AG20443 (cell line): ENCODE results near the gene DIP2A.

Source experiments
- DNase-seq: peaks from one replicate; pipeline ENCODE4 v3.0.0; 2012; ENCODE audit warnings: low spot score, mixed read lengths

DIP2A gene

GRCh38 chr21:46480466-46480865 is 21.8 kb downstream of the DIP2A start:
- DNase-seq, result no peak

DNA sequence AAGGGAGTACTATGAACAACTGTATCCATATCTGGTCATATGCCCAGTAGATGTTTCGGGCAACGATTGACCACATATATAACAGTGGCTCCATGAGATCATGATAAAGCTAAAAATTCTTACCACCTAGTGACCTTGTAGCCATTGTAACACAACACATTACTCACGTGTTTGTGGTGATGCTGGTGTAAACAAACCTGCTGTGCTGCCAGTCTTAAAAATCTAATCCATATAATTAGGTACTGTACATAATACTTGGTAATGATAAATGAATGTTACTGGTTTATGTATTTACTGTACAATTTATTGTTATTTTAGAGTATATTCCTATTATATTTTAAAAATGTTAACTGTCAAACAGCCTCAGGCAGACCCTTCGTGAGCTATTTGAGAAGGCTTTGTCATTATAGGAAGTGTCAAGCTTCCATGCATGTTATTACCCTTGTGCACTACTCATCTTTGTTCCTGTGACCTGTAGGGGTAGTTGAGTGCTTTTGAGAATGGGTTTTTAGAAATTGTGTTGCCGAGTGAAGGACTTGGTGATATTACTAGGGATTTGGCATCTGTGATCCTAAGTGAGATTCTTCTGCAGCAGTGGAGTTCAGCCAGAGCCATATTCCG is 23.6 kb downstream of the DIP2A start:
- DNase-seq, result no peak

- DNase-seq, result no peak
Measured at GRCh38 chr21:46482846-46483231, 24.1 kb downstream of the DIP2A start.

- peak; percentile 22 for DNase-seq
Measured at GRCh38 chr21:46483300-46484295, 24.9 kb downstream of the DIP2A start.

GRCh38 chr21:46486481-46487126 is 27.9 kb downstream of the DIP2A start:
- no peak for DNase-seq

- no peak for DNase-seq
Measured at GRCh38 chr21:46489162-46489663, 30.5 kb downstream of the DIP2A start.

GRCh38 chr21:46489800-46490199 is 31.1 kb downstream of the DIP2A start:
- no peak for DNase-seq

GRCh38 chr21:46491553-46491952 is 32.9 kb downstream of the DIP2A start:
- DNase-seq, result no peak

- no peak for DNase-seq
Measured at GRCh38 chr21:46492851-46493250, 34.2 kb downstream of the DIP2A start.

DNA sequence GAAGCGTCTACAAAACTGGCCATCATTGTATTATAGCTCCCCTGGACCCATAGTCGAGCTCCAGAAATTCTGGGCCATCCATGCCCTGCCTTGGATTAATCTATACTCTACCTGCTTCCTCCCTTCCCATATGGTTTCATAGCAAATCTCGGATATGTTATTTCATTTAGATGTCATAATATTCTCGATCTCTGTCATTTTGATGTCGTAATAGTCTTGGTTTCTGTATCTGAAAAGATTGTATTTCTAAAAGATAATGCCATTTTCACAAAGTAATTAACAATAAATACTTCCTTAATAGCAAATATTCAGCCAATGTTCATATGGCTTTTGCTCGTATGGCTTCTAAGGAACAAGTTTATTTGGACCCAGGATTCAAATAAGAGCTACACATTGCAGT is 35.1 kb downstream of the DIP2A start:
- no peak for DNase-seq

GRCh38 chr21:46498335-46499050 is 39.8 kb downstream of the DIP2A start:
- no peak for DNase-seq

DNA sequence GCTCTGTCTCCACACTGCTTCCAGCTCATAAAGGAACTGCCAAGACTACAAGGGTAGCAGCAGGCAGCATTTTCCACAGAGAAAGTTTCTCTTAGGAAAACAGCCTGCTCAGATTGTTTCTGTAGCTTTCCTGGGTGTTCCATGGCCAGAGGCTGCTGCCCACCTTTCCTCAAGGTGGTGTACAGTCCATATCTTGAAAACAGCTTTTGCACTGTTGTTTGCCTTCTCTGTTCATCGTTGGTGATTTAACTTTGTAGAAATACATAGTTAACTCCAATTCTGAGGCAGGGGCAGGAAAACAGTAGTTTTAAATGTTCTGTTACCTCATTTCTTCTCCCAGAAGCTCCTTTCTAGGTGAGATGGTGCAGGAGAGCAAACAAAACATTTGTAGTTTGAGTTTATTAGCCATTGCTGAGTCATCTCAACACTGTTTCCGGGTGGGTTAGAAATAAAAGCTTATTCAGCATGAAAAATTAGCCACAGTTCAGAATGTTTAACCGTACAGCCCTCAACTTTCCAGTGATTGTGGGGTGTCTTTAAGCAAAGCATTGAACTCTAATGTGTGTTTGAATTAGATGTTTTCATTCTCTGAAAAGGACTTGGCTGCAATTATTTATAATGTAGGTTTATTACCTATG is 41.7 kb downstream of the DIP2A start:
- peak; percentile 25 for DNase-seq

GRCh38 chr21:46503922-46504550 is 45.3 kb downstream of the DIP2A start:
- no peak for DNase-seq

GRCh38 chr21:46504666-46505065 is 46.0 kb downstream of the DIP2A start:
- DNase-seq, result no peak

DNA sequence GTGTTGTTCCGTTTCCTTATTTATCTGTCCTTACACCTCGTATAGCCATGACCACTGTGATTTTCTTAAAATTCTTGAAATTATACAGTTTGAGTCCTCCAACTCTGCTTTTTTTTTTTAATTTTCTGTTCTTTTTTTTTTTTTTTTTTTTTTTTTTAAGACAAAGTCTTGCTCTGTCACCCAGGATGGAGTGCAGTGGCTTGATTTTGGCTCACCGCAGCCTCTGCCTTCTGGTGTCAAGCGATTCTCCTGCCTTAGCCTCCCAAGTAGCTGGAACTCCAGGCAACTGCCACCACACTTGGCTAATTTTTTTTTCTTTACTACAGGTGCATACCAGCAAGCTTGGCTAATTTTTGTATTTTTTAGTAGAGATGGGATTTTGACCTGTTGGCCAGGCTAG is 48.9 kb downstream of the DIP2A start:
- no peak for DNase-seq

GRCh38 chr21:46509741-46510502 is 51.2 kb downstream of the DIP2A start:
- peak; percentile 80 for DNase-seq

GRCh38 chr21:46515109-46515508 is 56.4 kb downstream of the DIP2A start:
- no peak for DNase-seq

GRCh38 chr21:46516068-46516467 is 57.4 kb downstream of the DIP2A start:
- no peak for DNase-seq

DNA sequence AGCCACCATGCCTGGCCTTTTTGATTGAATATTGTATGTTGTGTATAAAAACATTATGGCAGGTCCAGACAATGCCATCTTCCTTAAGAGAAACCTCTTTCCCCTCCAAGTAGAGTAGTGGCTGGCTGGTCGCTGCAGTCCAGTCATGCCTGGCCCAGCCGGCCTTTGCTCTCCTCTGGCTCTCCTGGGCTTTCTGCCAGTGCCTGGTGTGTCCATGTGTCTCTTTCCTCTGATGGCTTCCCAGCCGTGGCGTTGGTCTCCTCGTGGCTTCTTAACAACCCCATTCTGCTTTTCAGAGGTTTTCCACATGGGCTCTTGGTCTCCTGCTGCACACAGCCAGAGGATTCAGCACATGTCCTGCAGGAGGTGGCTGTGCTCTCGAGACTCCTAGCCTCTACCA is 58.7 kb downstream of the DIP2A start:
- DNase-seq, result peak; percentile 34

- DNase-seq, result no peak
Measured at GRCh38 chr21:46518983-46519583, 60.4 kb downstream of the DIP2A start.
